Esophagus (tissue), 2 donors: ENCODE data around the gene NTN3. TPM values are rescaled to one million over a fixed set of nuclear protein-coding genes. Genes with fewer than 3 reads are reported as not detected.

Experiments
- H3K27ac ChIP-seq, 2 donors: one replicate each; pipeline ENCODE4 v1.5.1; 2013; ENCODE audit warnings: low read depth in 2 of 2, mild to moderate bottlenecking in 2 of 2, inconsistent platforms in 1 of 2, low read length in 1 of 2, moderate library complexity in 1 of 2
- H3K27me3 ChIP-seq, 2 donors: one replicate each; pipeline ENCODE4 v1.6.1; 2013; ENCODE audit warnings: low read length in 2 of 2, control low read depth in 1 of 2, mild to moderate bottlenecking in 1 of 2; ENCODE audit not compliant: insufficient read depth in 2 of 2, control insufficient read depth in 1 of 2
- H3K36me3 ChIP-seq, 2 donors: one replicate each; pipeline ENCODE4 v1.6.1; 2013; ENCODE audit warnings: low read length in 1 of 2; ENCODE audit not compliant: control insufficient read depth in 2 of 2, insufficient read depth in 2 of 2
- H3K4me1 ChIP-seq, 2 donors: one replicate each; pipeline ENCODE4 v1.6.1; 2013; ENCODE audit warnings: low read length in 1 of 2; ENCODE audit not compliant: control insufficient read depth in 2 of 2, insufficient read depth in 2 of 2
- H3K4me3 ChIP-seq, 2 donors: one replicate each; pipeline ENCODE4 v1.5.1; 2013; ENCODE audit warnings: low read length in 2 of 2, mild to moderate bottlenecking in 2 of 2, low read depth in 1 of 2, moderate library complexity in 1 of 2
- H3K9me3 ChIP-seq, 2 donors: one replicate each; pipeline ENCODE4 v1.6.1; 2013; ENCODE audit warnings: mild to moderate bottlenecking in 2 of 2, low read depth in 1 of 2, low read length in 1 of 2, moderate library complexity in 1 of 2; ENCODE audit not compliant: control insufficient read depth in 2 of 2, insufficient read depth in 1 of 2
- WGBS, 2 donors: extraction: QIAGEN DNeasy Blood & Tissue Kit; methylation state at CpG; one replicate each; pipeline ENCODE4 v1.1.7; 2013; 5-methylcytosine and 5-hydroxymethylcytosine counted together
- polyA plus RNA-seq, 2 donors: library from polyadenylated mRNA; stranded (reverse); fragments of 200-250 nt; gene quantifications; one replicate each; pipeline ENCODE4 v1.2.3, GENCODE V29; 2013
- donor health status: healthy with polysubstance abuse.
- donor health status: Bipolar disorder and iron deficiency.

The NTN3 gene
- polyA plus RNA-seq, 2 donors = 0.06 TPM; not detected in 1

DNA sequence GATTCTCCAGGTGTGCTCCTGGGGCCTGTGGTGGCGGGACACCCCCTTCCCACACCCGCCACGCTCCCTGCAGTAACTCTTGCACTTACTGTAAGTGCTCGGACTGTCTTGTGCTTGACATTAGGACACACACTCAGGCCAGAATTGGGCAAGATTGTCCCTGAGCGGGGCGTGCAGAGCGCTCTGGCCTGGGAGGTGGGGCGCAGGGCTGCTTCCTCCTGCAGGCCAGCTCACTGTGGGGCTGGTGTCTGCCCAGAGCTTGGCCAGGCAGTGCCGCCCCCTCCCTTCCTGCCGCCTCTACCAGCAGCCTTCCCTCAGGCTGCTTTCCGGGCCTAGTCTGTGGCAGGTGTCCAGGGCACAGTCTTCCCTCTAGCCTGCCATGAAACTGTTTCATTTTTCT is 36.6 kb downstream of the NTN3 start:
- Histone ChIP-seq H3K4me3 (no peak overlapping the region), H3K9me3 (no peaks in the 10 kb centered on the region), H3K4me1 (peaks cover 0 to 6% of the 10 kb centered on the region in 2 donors), H3K27ac (peak overlapping the region in 1 of 2 donors; percentile 16), H3K36me3 (no peaks in the 10 kb centered on the region), H3K27me3 (no peaks in the 10 kb centered on the region)
- WGBS, 2 donors = 81% methylated on average over 11 of the region's 11 CpGs

DNA sequence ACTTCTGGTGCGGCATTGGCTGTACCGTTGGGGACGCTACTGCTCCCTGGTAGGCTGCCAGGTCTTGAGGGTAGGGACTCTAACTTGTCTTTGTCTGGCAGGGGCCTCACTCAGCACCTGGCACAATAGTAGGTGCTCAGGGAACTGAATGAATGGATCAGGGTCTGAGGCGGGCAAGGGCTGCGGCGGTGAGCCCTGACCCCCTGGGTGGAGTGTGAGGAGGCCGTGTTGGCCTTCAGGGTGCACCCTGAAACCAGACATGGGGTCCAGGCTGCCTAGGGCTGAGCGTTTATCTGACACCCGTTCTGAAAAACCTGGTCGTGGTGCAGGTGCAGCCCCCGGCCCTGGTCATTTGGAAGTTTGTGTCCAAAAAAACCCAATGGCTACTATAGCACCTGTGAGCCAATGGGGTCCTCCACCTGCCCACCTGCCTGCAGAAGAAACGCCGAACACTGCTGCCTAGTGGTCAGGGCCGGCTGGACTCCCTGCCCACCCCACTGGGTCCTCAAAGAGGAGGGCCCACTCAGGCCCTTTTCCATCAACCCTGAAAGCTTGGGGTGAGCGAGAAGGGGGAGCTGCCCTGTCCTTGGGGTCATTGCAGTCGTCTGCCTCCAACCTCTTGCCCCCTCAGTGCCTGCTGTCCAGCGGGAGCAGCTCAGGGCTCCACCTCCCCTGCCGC is 37.8 kb downstream of the NTN3 start:
- WGBS, 2 donors = 91% methylated on average over 18 of the region's 18 CpGs
- Histone ChIP-seq H3K4me1 (peaks cover 0 to 10% of the 10 kb centered on the region in 2 donors), H3K4me3 (no peak overlapping the region), H3K9me3 (no peaks in the 10 kb centered on the region), H3K27me3 (no peaks in the 10 kb centered on the region), H3K27ac (no peak overlapping the region), H3K36me3 (no peaks in the 10 kb centered on the region)

DNA sequence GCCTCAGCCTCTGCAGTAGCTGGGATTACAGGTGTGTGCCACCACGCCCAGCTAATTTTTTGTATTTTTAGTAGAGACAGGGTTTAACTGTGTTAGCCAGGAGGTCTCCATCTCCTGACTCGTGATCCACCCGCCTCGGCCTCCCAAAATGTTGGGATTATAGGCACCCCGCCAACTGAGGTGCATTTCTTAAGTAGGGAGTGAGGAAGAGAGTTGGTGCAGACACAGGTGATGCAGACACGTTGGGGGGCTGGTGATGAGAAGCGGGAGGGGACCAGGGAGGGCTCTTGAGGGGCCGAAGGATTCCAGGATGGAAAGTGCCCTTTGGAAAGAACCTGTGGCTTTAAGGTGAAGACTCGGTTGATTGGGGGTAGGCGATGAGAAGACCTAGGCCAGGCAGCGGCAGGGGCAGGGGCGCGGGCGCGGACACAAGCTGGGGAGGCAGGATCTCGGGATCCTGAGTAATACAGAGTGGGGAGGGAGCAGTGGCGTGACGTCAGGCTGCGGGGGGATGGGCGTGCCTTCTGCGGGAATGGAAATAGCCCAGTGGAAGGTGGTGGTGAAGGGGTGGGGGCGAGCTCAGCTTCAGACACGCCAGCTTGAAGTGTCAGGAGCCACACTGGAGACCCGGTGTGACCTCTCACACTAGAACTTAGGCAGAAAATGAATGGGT is 40.2 kb downstream of the NTN3 start:
- Histone ChIP-seq H3K27ac (no peak overlapping the region), H3K27me3 (no peaks in the 10 kb centered on the region), H3K36me3 (peaks cover 0 to under 1% of the 10 kb centered on the region in 2 donors), H3K9me3 (no peaks in the 10 kb centered on the region), H3K4me3 (no peak overlapping the region), H3K4me1 (peaks cover 4 to 19% of the 10 kb centered on the region in 2 donors)
- WGBS, 2 donors = 50 to 51% methylated on average over 24 of the region's 24 CpGs

DNA sequence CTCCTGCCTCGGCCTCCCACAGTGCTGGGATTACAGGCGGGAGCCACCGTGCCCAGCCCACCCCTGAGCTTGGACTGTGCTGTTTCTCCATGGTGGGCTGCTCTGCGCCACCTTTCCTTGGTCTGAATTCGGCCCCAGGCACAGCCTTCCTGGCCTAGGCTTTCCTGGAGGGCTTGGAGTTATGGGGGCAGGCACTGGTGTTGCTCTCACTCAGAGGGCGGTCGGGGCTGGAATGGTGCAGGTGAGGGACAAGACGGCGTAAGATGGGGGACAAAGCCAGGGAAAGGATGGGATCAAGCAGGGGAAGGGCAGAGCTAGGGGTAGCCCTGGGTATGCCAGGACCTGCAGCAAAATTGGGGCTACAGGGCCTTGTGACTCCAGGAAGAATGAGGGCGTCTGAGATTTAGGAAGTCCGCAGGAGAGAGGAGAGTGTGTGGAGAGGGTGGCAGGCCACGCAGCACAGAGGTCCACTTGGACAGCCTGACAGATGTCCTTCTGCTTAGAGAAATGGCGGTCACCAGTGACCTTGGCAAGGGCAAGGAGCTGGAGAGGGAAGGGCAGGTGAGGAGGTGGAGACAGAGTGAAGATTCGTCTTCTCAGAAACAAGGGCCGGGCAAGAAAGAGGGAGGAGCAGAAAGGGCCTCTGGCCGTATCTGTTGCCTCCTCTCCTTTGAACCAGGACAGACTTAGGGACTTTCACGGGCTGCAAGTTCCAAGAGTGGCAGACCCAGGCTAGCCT is 41.1 kb downstream of the NTN3 start:
- Histone ChIP-seq H3K27ac (peak overlapping the region in 1 of 2 donors; percentile 9), H3K9me3 (no peaks in the 10 kb centered on the region), H3K27me3 (no peaks in the 10 kb centered on the region), H3K4me3 (no peak overlapping the region), H3K36me3 (peaks cover 0 to 4% of the 10 kb centered on the region in 2 donors), H3K4me1 (peaks cover 12 to 28% of the 10 kb centered on the region in 2 donors)
- WGBS, 2 donors = 87% methylated on average over 17 of the region's 17 CpGs

DNA sequence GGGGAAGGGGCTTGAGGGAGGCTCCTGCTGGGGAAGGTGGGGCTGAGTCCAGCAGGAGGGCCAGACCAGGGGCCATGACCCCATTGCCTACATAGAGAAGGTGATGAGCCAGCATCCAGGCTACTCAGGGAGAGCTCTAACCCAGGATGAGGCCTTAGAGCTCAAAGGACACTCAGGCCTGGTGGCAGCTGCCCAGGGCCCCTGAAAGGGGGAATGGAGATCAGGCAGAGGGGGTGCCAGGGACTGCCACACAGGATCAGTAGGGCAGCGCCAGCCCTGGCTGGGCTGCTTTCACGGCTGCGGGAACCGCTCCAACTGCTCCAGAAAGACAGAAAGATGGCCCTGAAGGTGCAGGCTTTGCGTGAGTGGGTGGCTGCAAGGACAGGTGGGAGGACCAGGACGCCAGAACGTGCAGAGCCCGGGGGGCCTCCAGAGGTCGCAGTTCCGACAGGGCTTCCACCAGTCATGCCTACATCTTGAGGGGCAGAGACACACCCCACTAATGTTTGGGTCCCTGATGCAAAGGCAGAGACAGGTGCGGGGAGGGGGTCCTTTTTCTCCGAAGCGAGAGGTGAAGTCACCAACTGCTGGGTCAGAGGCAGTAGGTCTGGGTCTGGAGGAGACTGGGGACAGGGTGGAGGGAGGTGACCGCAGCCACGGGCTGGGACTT is 41.8 kb downstream of the NTN3 start:
- Histone ChIP-seq H3K27ac (peak overlapping the region; percentile 9 to 98), H3K4me1 (peaks cover 12 to 34% of the 10 kb centered on the region in 2 donors), H3K27me3 (no peaks in the 10 kb centered on the region), H3K4me3 (peak overlapping the region; percentile 90 to 92), H3K36me3 (peaks cover 0 to 4% of the 10 kb centered on the region in 2 donors), H3K9me3 (no peaks in the 10 kb centered on the region)
- WGBS, 2 donors = 33 to 35% methylated on average over 15 of the region's 15 CpGs

DNA sequence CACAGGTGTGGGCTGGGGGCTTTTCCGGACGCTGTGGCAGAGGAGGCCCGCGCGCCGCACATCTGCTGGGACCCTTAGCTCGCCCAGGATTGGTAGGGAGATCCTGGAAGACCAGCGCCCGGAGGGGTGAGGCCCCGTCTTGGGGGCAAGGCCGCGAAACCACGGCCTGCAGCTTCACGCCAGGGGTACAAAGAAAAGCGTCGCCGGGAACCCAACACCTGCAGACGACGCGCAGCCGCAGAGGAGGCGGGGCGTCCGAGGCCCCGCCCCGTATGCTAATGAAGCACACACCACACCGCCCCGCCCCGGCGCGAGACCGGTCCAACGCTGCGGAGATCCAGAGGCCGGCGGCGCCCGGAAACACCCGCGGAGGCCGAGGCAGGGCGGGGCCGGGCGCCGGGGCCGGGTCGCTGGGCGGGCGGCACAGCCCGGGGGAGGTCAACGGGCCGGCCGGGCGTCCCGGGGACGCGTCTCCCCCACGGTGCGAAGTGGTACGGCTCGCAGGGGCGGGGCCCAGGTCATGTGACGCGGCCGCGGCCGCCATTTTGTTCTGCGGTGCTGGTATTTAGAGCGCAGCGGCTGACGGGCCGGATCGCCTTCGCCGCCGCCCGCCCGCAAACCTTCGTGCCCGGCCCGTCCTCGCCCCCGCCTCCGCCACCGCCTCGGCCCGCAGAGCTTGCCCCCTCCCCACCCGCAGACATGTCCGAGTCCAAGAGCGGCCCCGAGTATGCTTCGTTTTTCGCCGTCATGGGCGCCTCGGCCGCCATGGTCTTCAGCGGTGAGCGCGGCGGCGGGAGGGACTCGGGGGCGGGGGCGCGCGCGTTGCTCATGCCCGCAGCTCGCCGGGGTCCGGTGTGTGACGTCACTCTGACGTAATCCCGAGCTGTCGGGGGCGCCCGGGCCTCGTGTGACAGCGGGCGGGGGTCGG is 42.6 kb downstream of the NTN3 start, which contains the start of gene ATP6V0C:
ATP6V0C (plus strand) TSS at position 548 of the 928 bp plus-strand sequence; CDS start at position 700, 152 bp downstream.
- H3K27ac ChIP-seq = peak within 1 kb of the TSS; percentile 98 to 99
- H3K9me3 ChIP-seq = no peaks in the 10 kb centered on the region
- 1% methylated on average over 101 to 122 of the region's 122 CpGs for WGBS, 2 donors
- H3K4me3 ChIP-seq = peak within 1 kb of the TSS; percentile 90 to 92
- H3K4me1 ChIP-seq = peaks cover 12 to 42% of the 10 kb centered on the region in 2 donors
- peaks cover 0 to 4% of the 10 kb centered on the region in 2 donors for H3K36me3 ChIP-seq
- H3K27me3 ChIP-seq = no peaks in the 10 kb centered on the region

DNA sequence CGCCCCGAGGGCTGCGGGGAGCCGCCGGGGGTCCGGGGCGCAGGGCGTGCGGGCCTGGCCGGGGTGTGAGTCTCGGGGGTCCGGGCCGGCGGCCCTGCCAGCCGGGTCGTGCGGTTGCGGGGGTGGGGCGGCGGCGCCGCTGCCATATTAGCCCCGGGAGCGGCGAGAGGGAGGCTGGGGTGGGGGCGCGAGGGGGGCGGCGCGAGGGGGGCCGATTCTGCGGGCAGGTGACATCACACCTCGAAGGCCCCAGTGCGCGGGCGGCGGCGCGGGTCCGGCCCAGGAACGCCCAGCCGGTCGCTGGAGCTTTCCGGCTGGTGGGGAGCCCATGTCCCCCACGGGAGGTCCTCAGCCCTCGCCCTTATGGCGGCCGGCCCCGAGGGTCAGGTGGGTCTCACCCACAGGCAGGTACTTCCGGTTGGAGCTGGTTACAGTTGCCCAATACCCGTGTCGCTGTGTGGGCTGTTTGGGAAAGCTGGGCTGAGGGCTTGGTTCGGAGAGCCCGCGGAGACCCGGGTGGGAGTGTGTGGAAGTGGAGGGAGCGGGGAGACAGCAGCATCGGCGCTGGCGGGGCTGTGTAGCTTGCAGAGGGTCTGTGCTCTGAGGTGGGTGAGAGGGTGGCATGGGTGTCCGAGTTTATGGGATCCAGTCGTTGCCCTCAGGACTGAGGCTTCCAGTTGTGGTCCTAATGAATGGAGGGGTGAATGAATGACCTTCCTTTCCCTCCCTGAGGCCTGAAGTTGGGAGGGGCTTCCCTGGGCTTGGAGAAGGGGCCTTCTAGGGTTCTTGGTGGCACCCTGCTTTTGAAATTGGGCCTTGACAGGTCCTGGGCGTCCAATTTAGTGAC is 43.5 kb downstream of the NTN3 start:
- Histone ChIP-seq H3K36me3 (peaks cover 0 to 10% of the 10 kb centered on the region in 2 donors), H3K4me3 (peak overlapping the region; percentile 90 to 92), H3K27ac (peak overlapping the region; percentile 98 to 99), H3K9me3 (no peaks in the 10 kb centered on the region), H3K4me1 (peaks cover 12 to 51% of the 10 kb centered on the region in 2 donors), H3K27me3 (no peaks in the 10 kb centered on the region)
- WGBS, 2 donors = 1% methylated on average over 31 to 63 of the region's 63 CpGs

DNA sequence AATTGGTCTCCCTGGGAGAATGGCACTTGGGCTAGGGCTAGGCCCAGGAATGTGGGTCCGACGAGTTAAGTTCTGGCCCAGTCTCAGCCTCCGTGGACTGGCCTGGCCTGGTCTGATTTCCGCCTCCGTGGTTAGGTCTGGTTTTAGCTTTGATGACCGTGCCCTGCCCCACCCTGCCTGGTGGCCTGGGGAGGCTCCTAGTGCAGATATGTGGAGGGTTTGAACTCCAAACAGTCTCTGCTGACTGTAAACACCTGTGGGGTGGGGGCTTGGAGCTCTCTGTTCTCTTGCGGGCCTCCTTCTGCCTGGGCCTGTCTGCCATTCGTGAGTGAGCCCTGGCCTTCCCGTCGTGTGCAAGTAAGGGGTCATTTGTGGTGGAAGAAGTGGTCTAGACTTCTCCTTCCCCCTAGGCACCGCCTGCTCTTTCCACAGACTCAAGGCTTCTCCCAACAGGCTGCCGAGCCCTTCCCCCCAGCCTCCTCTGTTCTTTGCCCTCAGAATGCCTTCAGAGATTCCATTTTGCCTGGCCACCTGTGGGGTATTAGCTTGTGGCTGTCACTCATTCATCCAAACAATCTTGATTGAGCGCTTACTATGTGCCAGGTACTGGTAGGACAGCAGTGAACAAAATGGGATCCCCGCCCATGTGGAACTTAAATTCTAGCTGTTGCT is 44.2 kb downstream of the NTN3 start:
- no peaks in the 10 kb centered on the region for H3K9me3 ChIP-seq
- peaks cover 0 to 11% of the 10 kb centered on the region in 2 donors for H3K36me3 ChIP-seq
- 21 to 25% methylated on average over 14 of the region's 14 CpGs for WGBS, 2 donors

More for the DNA sequence above, 44.2 kb downstream of the NTN3 start:
- peak overlapping the region; percentile 90 to 92 for H3K4me3 ChIP-seq
- peaks cover 12 to 51% of the 10 kb centered on the region in 2 donors for H3K4me1 ChIP-seq
- peak overlapping the region; percentile 98 to 99 for H3K27ac ChIP-seq
- no peaks in the 10 kb centered on the region for H3K27me3 ChIP-seq
